GM12891 (cell line): ENCODE measurements around the gene SVIP.

Source experiments
- PAX5 ChIP-seq: IDR thresholded peaks from 2 replicates; pipeline ENCODE4 v1.6.1; 2011; ENCODE audit warnings: low read length, moderate library complexity, mild to moderate bottlenecking; ENCODE audit not compliant: insufficient read depth, severe bottlenecking
- POLR2A ChIP-seq: IDR thresholded peaks from 2 replicates; pipeline ENCODE4 v1.6.1; 2011; ENCODE audit warnings: low read depth, low read length, control low read depth
- POLR2AphosphoS5 ChIP-seq: IDR thresholded peaks from 2 replicates; pipeline ENCODE4 v1.6.1; 2011; ENCODE audit warnings: low read depth, low read length, control low read depth
- SPI1 ChIP-seq: IDR thresholded peaks from 2 replicates; pipeline ENCODE4 v1.6.1; 2011; ENCODE audit warnings: low read depth, low read length, control low read depth
- TAF1 ChIP-seq: IDR thresholded peaks from 2 replicates; pipeline ENCODE4 v1.6.1; 2011; ENCODE audit warnings: low read depth, low read length, control low read depth

GRCh38 chr11:22787055-22787454 lies 42.5 kb downstream of the SVIP start:
- TF ChIP-seq POLR2A (no peak), PAX5 (no peak), TAF1 (no peak), POLR2AphosphoS5 (no peak), SPI1 (no peak)
